ENCODE results near the gene RMND1.

Gene RMND1

GRCh38 chr6:151443454-151443853, 8.5 kb downstream of the RMND1 start:
- Mint-ChIP-seq H3K27ac (no peak overlapping the region), H3K4me1 (peaks cover 10% of the 10 kb centered on the region), H3K9me3 (no peaks in the 10 kb centered on the region), H3K36me3 (peaks cover 1% of the 10 kb centered on the region), H3K4me3 (no peak overlapping the region), H3K27me3 (no peaks in the 10 kb centered on the region)
- ATAC-seq (ENCODE audit: low read depth): no peak
- no peak for DNase-seq (ENCODE audit: low spot score in 2 of 2)

- H3K9me3 Mint-ChIP-seq: no peaks in the 10 kb centered on the region
- H3K27me3 Mint-ChIP-seq: no peaks in the 10 kb centered on the region
- no peak for DNase-seq (ENCODE audit: low spot score in 2 of 2)
- peaks cover 9% of the 10 kb centered on the region for H3K4me1 Mint-ChIP-seq
- H3K4me3 Mint-ChIP-seq: no peak overlapping the region
- H3K27ac Mint-ChIP-seq: no peak overlapping the region
- peaks cover 4% of the 10 kb centered on the region for H3K36me3 Mint-ChIP-seq
- no peak for ATAC-seq (ENCODE audit: low read depth)
Measured at GRCh38 chr6:151442371-151442770, 9.6 kb downstream of the RMND1 start.

GRCh38 chr6:151441390-151442166, 10.3 kb downstream of the RMND1 start:
- ATAC-seq (ENCODE audit: low read depth) (no peak), DNase-seq (ENCODE audit: low spot score in 2 of 2) (no peak)
- no peaks in the 10 kb centered on the region for H3K27me3 Mint-ChIP-seq
- H3K36me3 Mint-ChIP-seq: peaks cover 5% of the 10 kb centered on the region
- H3K4me1 Mint-ChIP-seq: peaks cover 9% of the 10 kb centered on the region
- no peak overlapping the region for H3K27ac Mint-ChIP-seq
- H3K4me3 Mint-ChIP-seq: no peak overlapping the region
- no peaks in the 10 kb centered on the region for H3K9me3 Mint-ChIP-seq

- Mint-ChIP-seq H3K4me1 (peaks cover 9% of the 10 kb centered on the region), H3K9me3 (no peaks in the 10 kb centered on the region), H3K27ac (no peak overlapping the region), H3K36me3 (peaks cover 9% of the 10 kb centered on the region), H3K4me3 (no peak overlapping the region), H3K27me3 (no peaks in the 10 kb centered on the region)
- DNase-seq (ENCODE audit: low spot score in 2 of 2) (no peak), ATAC-seq (ENCODE audit: low read depth) (no peak)
Measured at GRCh38 chr6:151440930-151441329, 11.0 kb downstream of the RMND1 start.

GRCh38 chr6:151440498-151440897, 11.4 kb downstream of the RMND1 start:
- no peak overlapping the region for H3K27ac Mint-ChIP-seq
- no peaks in the 10 kb centered on the region for H3K9me3 Mint-ChIP-seq
- H3K4me1 Mint-ChIP-seq: peaks cover 9% of the 10 kb centered on the region
- no peaks in the 10 kb centered on the region for H3K27me3 Mint-ChIP-seq
- ATAC-seq (ENCODE audit: low read depth) (no peak), DNase-seq (ENCODE audit: low spot score in 2 of 2) (no peak)
- peaks cover 9% of the 10 kb centered on the region for H3K36me3 Mint-ChIP-seq
- H3K4me3 Mint-ChIP-seq: no peak overlapping the region

GRCh38 chr6:151437401-151437800, 14.5 kb downstream of the RMND1 start:
- no peak overlapping the region for H3K4me3 Mint-ChIP-seq
- peaks cover 12% of the 10 kb centered on the region for H3K36me3 Mint-ChIP-seq
- H3K27me3 Mint-ChIP-seq: no peaks in the 10 kb centered on the region
- no peak overlapping the region for H3K27ac Mint-ChIP-seq
- H3K9me3 Mint-ChIP-seq: no peaks in the 10 kb centered on the region
- DNase-seq (ENCODE audit: low spot score in 2 of 2) (no peak), ATAC-seq (ENCODE audit: low read depth) (no peak)
- peaks cover 9% of the 10 kb centered on the region for H3K4me1 Mint-ChIP-seq

GRCh38 chr6:151436802-151437201, 15.1 kb downstream of the RMND1 start:
- no peak overlapping the region for H3K27ac Mint-ChIP-seq
- DNase-seq (ENCODE audit: low spot score in 2 of 2) (no peak), ATAC-seq (ENCODE audit: low read depth) (no peak)
- H3K36me3 Mint-ChIP-seq: peaks cover 12% of the 10 kb centered on the region
- no peaks in the 10 kb centered on the region for H3K9me3 Mint-ChIP-seq
- no peak overlapping the region for H3K4me3 Mint-ChIP-seq
- peaks cover 8% of the 10 kb centered on the region for H3K4me1 Mint-ChIP-seq
- no peaks in the 10 kb centered on the region for H3K27me3 Mint-ChIP-seq

GRCh38 chr6:151436300-151436699, 15.6 kb downstream of the RMND1 start:
- Mint-ChIP-seq H3K27me3 (no peaks in the 10 kb centered on the region), H3K4me1 (peaks cover 7% of the 10 kb centered on the region), H3K9me3 (no peaks in the 10 kb centered on the region), H3K27ac (peak overlapping the region; percentile 38), H3K4me3 (no peak overlapping the region), H3K36me3 (peaks cover 11% of the 10 kb centered on the region)
- DNase-seq (ENCODE audit: low spot score in 2 of 2) (no peak), ATAC-seq (ENCODE audit: low read depth) (no peak)

GRCh38 chr6:151434369-151434768, 17.6 kb downstream of the RMND1 start:
- no peak overlapping the region for H3K27ac Mint-ChIP-seq
- H3K9me3 Mint-ChIP-seq: no peaks in the 10 kb centered on the region
- H3K36me3 Mint-ChIP-seq: peaks cover 21% of the 10 kb centered on the region
- H3K4me1 Mint-ChIP-seq: peaks cover 4% of the 10 kb centered on the region
- ATAC-seq (ENCODE audit: low read depth): no peak
- no peak overlapping the region for H3K4me3 Mint-ChIP-seq
- H3K27me3 Mint-ChIP-seq: no peaks in the 10 kb centered on the region
- DNase-seq (ENCODE audit: low spot score in 2 of 2): no peak

GRCh38 chr6:151432651-151433050, 19.3 kb downstream of the RMND1 start:
- peaks cover 25% of the 10 kb centered on the region for H3K36me3 Mint-ChIP-seq
- no peak overlapping the region for H3K4me3 Mint-ChIP-seq
- no peaks in the 10 kb centered on the region for H3K9me3 Mint-ChIP-seq
- H3K27ac Mint-ChIP-seq: no peak overlapping the region
- DNase-seq (ENCODE audit: low spot score in 2 of 2) (no peak), ATAC-seq (ENCODE audit: low read depth) (no peak)
- H3K27me3 Mint-ChIP-seq: no peaks in the 10 kb centered on the region
- no peaks in the 10 kb centered on the region for H3K4me1 Mint-ChIP-seq

GRCh38 chr6:151431337-151431736, 20.6 kb downstream of the RMND1 start:
- Mint-ChIP-seq H3K27ac (no peak overlapping the region), H3K27me3 (no peaks in the 10 kb centered on the region), H3K9me3 (no peaks in the 10 kb centered on the region), H3K36me3 (peaks cover 26% of the 10 kb centered on the region), H3K4me3 (no peak overlapping the region), H3K4me1 (no peaks in the 10 kb centered on the region)
- ATAC-seq (ENCODE audit: low read depth) (no peak), DNase-seq (ENCODE audit: low spot score in 2 of 2) (no peak)

GRCh38 chr6:151430886-151431285, 21.0 kb downstream of the RMND1 start:
- H3K9me3 Mint-ChIP-seq: no peaks in the 10 kb centered on the region
- no peak overlapping the region for H3K27ac Mint-ChIP-seq
- no peak overlapping the region for H3K4me3 Mint-ChIP-seq
- DNase-seq (ENCODE audit: low spot score in 2 of 2): no peak
- ATAC-seq (ENCODE audit: low read depth): no peak
- H3K27me3 Mint-ChIP-seq: no peaks in the 10 kb centered on the region
- peaks cover 24% of the 10 kb centered on the region for H3K36me3 Mint-ChIP-seq
- no peaks in the 10 kb centered on the region for H3K4me1 Mint-ChIP-seq

GRCh38 chr6:151428093-151428735, 23.7 kb downstream of the RMND1 start:
- Mint-ChIP-seq H3K4me1 (no peaks in the 10 kb centered on the region), H3K4me3 (no peak overlapping the region), H3K27ac (no peak overlapping the region), H3K9me3 (no peaks in the 10 kb centered on the region), H3K27me3 (no peaks in the 10 kb centered on the region), H3K36me3 (peaks cover 28% of the 10 kb centered on the region)
- ATAC-seq (ENCODE audit: low read depth): no peak
- DNase-seq (ENCODE audit: low spot score in 2 of 2): no peak

GRCh38 chr6:151425561-151425960, 26.4 kb downstream of the RMND1 start:
- no peak overlapping the region for H3K27ac Mint-ChIP-seq
- no peaks in the 10 kb centered on the region for H3K27me3 Mint-ChIP-seq
- no peaks in the 10 kb centered on the region for H3K9me3 Mint-ChIP-seq
- H3K4me3 Mint-ChIP-seq: no peak overlapping the region
- H3K36me3 Mint-ChIP-seq: peaks cover 18% of the 10 kb centered on the region
- ATAC-seq (ENCODE audit: low read depth) (no peak), DNase-seq (ENCODE audit: low spot score in 2 of 2) (no peak)
- no peaks in the 10 kb centered on the region for H3K4me1 Mint-ChIP-seq

- no peaks in the 10 kb centered on the region for H3K27me3 Mint-ChIP-seq
Measured at GRCh38 chr6:151422981-151423380, 28.9 kb downstream of the RMND1 start.

More at GRCh38 chr6:151422981-151423380, 28.9 kb downstream of the RMND1 start:
- DNase-seq (ENCODE audit: low spot score in 2 of 2): no peak
- no peak for ATAC-seq (ENCODE audit: low read depth)
- no peak overlapping the region for H3K27ac Mint-ChIP-seq
- H3K36me3 Mint-ChIP-seq: peaks cover 8% of the 10 kb centered on the region
- H3K9me3 Mint-ChIP-seq: no peaks in the 10 kb centered on the region
- H3K4me3 Mint-ChIP-seq: no peak overlapping the region
- H3K4me1 Mint-ChIP-seq: no peaks in the 10 kb centered on the region

All from memory B cell (primary cell).